HuH-7 (cell line): Measurements from ENCODE around the gene USF2.
A peak's percentile ranks its signal among the peaks of the same experiment; 100 is the strongest.

Source experiments
- DNase-seq: peaks from one replicate; pipeline ENCODE4 v3.0.0; 2011; ENCODE audit warnings: low spot score

Gene USF2

GRCh38 chr19:35265900-35266519 lies 2.8 kb upstream of the USF2 start:
- DNase-seq, result no peak

DNA sequence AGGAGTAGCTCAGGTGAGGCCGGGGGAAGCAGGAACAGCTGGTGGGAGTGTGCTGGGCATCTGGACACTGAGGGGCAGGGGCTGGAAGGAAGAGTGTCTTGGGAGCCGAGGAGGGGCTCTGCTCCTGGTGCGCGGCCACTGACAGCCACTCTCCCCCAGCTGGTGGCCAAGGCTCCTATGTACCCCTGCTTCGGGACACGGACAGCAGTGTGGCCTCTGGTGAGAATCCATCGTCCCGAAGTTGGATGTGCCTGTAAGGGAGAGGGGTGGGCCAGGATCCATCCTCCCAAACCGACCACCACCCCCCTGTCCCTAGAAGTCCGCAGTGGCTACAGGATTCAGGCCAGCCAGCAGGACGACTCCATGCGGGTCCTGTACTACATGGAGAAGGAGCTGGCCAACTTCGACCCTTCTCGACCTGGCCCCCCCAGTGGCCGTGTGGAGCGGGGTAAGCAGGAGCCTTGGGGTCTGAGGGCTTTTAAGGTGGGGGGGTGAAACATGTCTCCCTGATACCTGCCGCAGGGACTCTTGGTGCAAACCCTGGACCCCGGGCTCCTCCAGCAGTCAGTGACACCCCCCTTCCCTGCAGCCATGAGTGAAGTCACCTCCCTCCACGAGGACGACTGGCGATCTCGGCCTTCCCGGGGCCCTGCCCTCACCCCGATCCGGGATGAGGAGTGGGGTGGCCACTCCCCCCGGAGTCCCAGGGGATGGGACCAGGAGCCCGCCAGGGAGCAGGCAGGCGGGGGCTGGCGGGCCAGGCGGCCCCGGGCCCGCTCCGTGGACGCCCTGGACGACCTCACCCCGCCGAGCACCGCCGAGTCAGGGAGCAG lies 2.0 kb upstream of the USF2 start:
- no peak for DNase-seq

DNA sequence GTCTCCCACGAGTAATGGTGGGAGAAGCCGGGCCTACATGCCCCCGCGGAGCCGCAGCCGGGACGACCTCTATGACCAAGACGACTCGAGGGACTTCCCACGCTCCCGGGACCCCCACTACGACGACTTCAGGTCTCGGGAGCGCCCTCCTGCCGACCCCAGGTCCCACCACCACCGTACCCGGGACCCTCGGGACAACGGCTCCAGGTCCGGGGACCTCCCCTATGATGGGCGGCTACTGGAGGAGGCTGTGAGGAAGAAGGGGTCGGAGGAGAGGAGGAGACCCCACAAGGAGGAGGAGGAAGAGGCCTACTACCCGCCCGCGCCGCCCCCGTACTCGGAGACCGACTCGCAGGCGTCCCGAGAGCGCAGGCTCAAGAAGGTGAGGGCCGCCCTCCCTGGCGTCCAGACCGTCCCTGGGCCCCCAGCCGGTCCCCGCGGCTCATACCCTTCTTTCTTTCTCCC lies 1.4 kb upstream of the USF2 start:
- peak; percentile 40 for DNase-seq

GRCh38 chr19:35267818-35268535 lies 785 bp upstream of the USF2 start:
- peak; percentile 99 for DNase-seq

- DNase-seq, result peak; percentile 92
These were observed 816 bp downstream of the USF2 start for GRCh38 chr19:35269438-35270117.

GRCh38 chr19:35270381-35270811 lies 1.6 kb downstream of the USF2 start:
- no peak for DNase-seq

- no peak for DNase-seq
These were observed 2.8 kb downstream of the USF2 start for GRCh38 chr19:35271546-35271945.

- DNase-seq, result no peak
These were observed 3.5 kb downstream of the USF2 start for GRCh38 chr19:35272122-35272719.

DNA sequence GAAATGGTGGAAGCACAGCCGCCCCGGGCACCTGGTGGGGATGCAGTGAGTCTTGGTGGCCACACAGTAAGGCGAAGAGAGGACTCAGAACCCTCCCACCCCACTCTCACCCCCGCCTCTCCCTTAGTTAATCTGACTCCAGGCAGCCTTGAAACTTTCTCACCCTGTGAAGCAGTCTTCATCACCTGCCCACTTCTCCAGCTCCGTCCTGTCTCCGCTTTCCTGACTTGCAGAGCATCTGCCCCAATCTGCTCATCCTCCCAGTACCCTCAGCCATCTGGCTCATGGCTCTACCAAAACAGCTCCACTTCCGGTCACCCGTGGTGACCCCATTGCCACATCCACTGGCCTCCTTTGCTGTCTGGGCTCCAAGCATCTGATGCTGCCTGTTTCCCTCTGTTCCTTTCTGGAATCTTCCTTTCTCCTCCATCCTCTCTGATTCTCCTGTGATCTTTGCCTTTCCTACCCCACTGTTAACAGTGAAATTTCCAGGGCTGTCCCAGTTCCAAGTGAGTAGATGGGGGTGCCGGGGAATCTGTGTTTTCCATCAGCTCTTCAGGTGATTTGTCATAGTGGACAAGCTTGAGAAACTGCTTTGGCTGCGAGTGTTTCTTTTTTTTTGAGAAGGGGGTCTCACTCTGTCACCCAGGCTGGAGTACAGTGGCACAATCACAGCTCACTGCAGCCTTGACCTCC lies 4.3 kb downstream of the USF2 start:
- no peak for DNase-seq

- DNase-seq, result no peak
These were observed 5.0 kb downstream of the USF2 start for GRCh38 chr19:35273686-35274259.

GRCh38 chr19:35274323-35274722 lies 5.6 kb downstream of the USF2 start:
- DNase-seq, result no peak

- no peak for DNase-seq
These were observed 8.0 kb downstream of the USF2 start for GRCh38 chr19:35276706-35277281.

DNA sequence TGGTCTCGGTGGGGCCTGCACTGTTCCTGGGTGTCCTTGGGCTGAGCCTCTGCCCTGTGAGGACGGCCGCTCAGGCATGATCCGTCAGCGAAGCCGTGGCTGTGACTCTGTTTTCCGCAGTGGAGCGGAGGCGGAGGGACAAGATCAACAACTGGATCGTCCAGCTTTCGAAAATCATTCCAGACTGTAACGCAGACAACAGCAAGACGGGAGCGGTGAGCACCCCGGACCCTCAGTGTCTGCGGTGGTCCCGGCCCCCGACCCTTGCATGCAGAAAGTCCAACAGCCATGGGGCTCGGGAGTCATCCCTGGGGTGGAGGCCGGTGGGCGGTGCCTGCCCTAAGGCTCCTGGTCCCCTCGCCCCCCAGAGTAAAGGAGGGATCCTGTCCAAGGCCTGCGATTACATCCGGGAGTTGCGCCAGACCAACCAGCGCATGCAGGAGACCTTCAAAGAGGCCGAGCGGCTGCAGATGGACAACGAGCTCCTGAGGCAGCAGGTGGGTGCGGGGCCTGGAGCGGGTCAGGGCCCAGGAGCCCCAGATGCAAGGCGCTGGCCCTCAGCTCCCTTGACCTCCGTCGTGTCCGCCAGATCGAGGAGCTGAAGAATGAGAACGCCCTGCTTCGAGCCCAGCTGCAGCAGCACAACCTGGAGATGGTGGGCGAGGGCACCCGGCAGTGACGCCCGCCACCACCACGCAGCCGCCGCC lies 10.0 kb downstream of the USF2 start:
- no peak for DNase-seq

- no peak for DNase-seq
These were observed 10.6 kb downstream of the USF2 start for GRCh38 chr19:35279374-35279773.

DNA sequence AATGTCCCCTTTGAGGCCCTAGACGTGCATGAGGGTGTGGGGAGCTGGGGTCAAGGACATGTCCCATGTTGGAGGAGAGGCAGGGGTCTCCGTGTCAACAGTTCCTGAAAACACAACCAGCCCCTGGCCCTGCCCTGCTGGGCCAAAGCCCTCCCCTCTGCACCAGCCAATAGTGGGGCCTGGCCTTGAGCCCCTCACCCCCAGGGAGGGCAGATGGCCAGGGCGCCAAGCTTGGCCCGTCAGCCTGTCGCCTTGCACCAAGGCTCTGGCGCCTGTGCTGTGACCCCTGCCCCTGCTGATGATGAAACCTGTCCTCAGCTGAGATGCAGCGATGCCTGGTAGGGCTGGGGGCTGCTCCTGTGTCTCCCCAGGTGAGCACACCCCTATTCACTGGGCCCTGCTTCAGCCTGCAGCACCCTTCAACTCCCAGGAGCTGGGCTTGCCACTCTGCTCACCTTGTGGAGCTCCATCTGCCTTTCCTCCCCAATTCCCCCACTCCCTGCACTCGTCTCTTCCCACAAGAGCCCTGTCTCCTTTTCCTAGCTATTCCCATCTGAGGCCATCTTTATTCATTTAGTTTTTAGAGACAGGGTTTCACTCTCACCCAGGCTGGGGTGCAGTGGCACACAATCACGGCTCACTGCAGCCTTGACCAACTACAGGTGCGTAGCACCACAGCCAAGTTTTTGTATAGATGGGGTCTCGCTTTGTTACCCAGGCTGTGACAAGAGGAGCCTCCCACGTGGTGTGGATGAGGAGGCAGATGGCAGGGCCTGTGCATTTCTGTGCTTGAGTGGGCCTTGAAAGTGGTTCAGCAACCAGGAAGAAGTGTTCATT lies 11.4 kb downstream of the USF2 start:
- no peak for DNase-seq

- no peak for DNase-seq
These were observed 12.5 kb downstream of the USF2 start for GRCh38 chr19:35281303-35281702.

DNA sequence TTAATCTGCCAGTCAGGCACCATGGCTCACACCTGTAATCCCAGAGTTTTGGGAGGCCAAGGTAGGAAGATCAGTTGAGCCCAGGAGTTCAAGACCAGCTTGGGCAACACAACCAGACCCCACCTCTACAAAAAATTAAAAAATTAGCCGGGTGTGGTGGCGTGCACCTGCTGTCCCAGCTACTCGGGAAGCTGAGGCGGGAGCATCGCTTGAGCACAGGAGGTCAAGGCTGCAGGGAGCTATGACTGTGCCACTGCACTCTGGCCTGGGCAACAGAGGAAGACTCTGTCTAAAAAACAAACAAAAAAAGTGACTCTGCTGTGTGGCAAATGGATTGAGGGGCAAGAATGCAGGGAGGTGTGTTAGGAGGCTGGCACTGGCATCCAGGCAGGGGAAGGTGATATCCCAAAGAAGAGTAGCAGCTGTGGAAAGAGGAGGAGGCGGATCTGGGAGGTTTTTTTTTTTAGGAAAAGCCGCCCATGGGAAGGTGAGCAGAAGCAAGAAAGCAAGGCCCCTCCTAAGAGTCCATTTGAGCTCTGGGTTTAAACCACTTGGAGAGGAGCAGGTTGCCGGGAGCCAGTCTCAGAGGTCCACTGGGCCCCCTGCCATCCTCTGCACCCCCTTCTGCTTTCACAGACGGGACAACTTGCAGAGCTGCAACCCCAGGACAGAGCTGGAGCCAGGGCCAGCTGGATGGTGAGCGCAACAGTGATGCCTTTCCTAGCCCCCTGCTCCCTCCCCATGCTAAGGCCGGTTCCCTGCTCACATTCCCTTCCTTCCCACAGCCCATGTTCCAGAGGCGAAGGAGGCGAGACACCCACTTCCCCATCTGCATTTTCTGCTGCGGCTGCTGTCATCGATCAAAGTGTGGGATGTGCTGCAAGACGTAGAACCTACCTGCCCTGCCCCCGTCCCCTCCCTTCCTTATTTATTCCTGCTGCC lies 15.7 kb downstream of the USF2 start:
- no peak for DNase-seq

- DNase-seq, result no peak
These were observed 16.3 kb downstream of the USF2 start for GRCh38 chr19:35285095-35285449.
